Adrenal gland (tissue), 5 donors: Measurements from ENCODE around the gene GXYLT1.

Experiments used
- POLR2A ChIP-seq, 2 donors: fragments of 450-650 bp; IDR thresholded peaks; one replicate each; pipeline ENCODE4 v1.6.1; 2017; ENCODE audit warnings: antibody characterized with exemption in 2 of 2, mild to moderate bottlenecking in 2 of 2, moderate library complexity in 1 of 2
- TF ChIP-seq, protein P1 (sequence below), 6 experiments: fragments of 450-650 bp in 4 of 6; fragments of 200-600 bp in 2 of 6; sonication (generic) in 1 of 6; IDR thresholded peaks; 1 replicate in 5 of 6; 2 replicates in 1 of 6; pipeline versions ENCODE4 v1.5.1 to v1.8.0; 2016 to 2021; ENCODE audit warnings: antibody characterized with exemption in 6 of 6, mild to moderate bottlenecking in 2 of 6, moderate library complexity in 1 of 6
- donor health status: DM: no; HTN: no; CAD: no.

DNA sequence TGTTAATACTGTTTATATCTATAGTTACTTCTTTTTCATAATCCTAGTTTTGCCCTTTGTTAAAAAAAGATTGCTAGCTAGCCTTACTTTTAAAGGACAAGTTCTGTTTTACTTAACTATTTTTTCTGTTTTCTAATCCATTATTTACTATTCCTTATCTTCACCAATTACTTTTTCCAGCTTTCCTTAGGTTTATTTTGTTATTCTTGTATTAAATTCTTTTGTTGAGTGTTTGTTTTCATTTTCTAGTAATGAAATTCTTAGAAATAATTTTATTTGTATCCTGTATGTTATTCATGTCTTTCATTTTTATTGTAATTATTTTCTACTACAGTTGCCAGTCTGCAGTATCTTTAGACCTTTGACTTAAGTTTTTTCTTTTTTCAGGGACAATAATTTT, 45.7 kb upstream of the GXYLT1 start:
- TF ChIP-seq, protein P1, sequence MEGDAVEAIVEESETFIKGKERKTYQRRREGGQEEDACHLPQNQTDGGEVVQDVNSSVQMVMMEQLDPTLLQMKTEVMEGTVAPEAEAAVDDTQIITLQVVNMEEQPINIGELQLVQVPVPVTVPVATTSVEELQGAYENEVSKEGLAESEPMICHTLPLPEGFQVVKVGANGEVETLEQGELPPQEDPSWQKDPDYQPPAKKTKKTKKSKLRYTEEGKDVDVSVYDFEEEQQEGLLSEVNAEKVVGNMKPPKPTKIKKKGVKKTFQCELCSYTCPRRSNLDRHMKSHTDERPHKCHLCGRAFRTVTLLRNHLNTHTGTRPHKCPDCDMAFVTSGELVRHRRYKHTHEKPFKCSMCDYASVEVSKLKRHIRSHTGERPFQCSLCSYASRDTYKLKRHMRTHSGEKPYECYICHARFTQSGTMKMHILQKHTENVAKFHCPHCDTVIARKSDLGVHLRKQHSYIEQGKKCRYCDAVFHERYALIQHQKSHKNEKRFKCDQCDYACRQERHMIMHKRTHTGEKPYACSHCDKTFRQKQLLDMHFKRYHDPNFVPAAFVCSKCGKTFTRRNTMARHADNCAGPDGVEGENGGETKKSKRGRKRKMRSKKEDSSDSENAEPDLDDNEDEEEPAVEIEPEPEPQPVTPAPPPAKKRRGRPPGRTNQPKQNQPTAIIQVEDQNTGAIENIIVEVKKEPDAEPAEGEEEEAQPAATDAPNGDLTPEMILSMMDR (IDR thresholded peaks at IDR 0.05): no peak
- no peak for TF ChIP-seq POLR2A (IDR thresholded peaks at IDR 0.05)
